Stimulated activated CD8-positive, alpha-beta memory T cell treated with anti-CD3 and anti-CD28 coated beads, Interleukin-4, amount 100 ng/mL, for 4 hours (primary cell): ENCODE results near the gene SARDH.
"Not testable (repeated sequence)": the region's sequence is repeated elsewhere in the genome, so short reads cannot be mapped to it uniquely, and the experiment has no call there.

Source experiments
- DNase-seq, 2 donors: peaks; one replicate each; pipeline ENCODE4 v3.0.0-alpha.2; 2020; ENCODE audit warnings: low read depth in 2 of 2, low spot score in 1 of 2

The SARDH gene

GRCh38 chr9:133759946-133760345 lies 21.8 kb upstream of the SARDH start:
- DNase-seq = no peak

GRCh38 chr9:133759146-133759900 lies 21.2 kb upstream of the SARDH start:
- no peak for DNase-seq

- DNase-seq = no peak
Observed at GRCh38 chr9:133758228-133758627, 20.1 kb upstream of the SARDH start.

- DNase-seq = no peak
Observed at GRCh38 chr9:133754688-133755227, 16.6 kb upstream of the SARDH start.

GRCh38 chr9:133754187-133754586 lies 16.0 kb upstream of the SARDH start:
- no peak for DNase-seq

GRCh38 chr9:133752739-133753446 lies 14.7 kb upstream of the SARDH start:
- DNase-seq = no peak

GRCh38 chr9:133750982-133751649 lies 13.0 kb upstream of the SARDH start:
- DNase-seq = no peak

GRCh38 chr9:133747309-133747708 lies 9.2 kb upstream of the SARDH start:
- DNase-seq = no peak

- not testable (repeated sequence) for DNase-seq
Observed at GRCh38 chr9:133744528-133744927, 6.4 kb upstream of the SARDH start.

GRCh38 chr9:133742849-133743444 lies 4.8 kb upstream of the SARDH start:
- DNase-seq = peak; percentile 49 to 58

- no peak for DNase-seq
Observed at GRCh38 chr9:133742251-133742650, 4.1 kb upstream of the SARDH start.

GRCh38 chr9:133741716-133742115 lies 3.6 kb upstream of the SARDH start:
- no peak for DNase-seq

GRCh38 chr9:133740911-133741310 lies 2.8 kb upstream of the SARDH start:
- no peak for DNase-seq

GRCh38 chr9:133739408-133740280 lies 1.5 kb upstream of the SARDH start:
- DNase-seq = no peak

GRCh38 chr9:133738640-133739225 lies 581 bp upstream of the SARDH start:
- no peak for DNase-seq

- DNase-seq = no peak
Observed at GRCh38 chr9:133737071-133737773, 930 bp downstream of the SARDH start.

GRCh38 chr9:133735931-133736330 lies 2.2 kb downstream of the SARDH start:
- DNase-seq = no peak

- no peak for DNase-seq
Observed at GRCh38 chr9:133735415-133735775, 2.8 kb downstream of the SARDH start.

- DNase-seq = no peak
Observed at GRCh38 chr9:133734590-133735414, 3.4 kb downstream of the SARDH start.
